Measurements from ENCODE around the gene GDF15. TPM values are rescaled to one million over a fixed set of nuclear protein-coding genes. Genes with fewer than 3 reads are reported as not detected.

GDF15 gene
- polyA plus RNA-seq, 2 of the 4 experiments (the other 2 are of a cell fraction) = 56.9 to 78.5 TPM

GRCh38 chr19:18417250-18418028 is 31.5 kb downstream of the GDF15 start:
- TF ChIP-seq MYC (IDR thresholded peaks at IDR 0.05; ENCODE audit: borderline replicate concordance, low read length) = no peak
- no peak for TF ChIP-seq SREBF2 (IDR thresholded peaks at IDR 0.05)
- peak; percentile 41; the same call in 1 of the 2 replicates for TF ChIP-seq RARB (CRISPR knock-in tag; IDR thresholded peaks at IDR 0.05)
- no peak for TF ChIP-seq ESRRA (IDR thresholded peaks at IDR 0.05; ENCODE audit: borderline replicate concordance, low read length)
- TF ChIP-seq JUN (IDR thresholded peaks at IDR 0.05) = peak; percentile 33 to 45; a peak in 2 of 5 replicates
- TF ChIP-seq HES2 (IDR thresholded peaks at IDR 0.05) = no peak
- no peak for TF ChIP-seq RFX5 (IDR thresholded peaks at IDR 0.05)
- TF ChIP-seq ATOH8 (CRISPR knock-in tag; IDR thresholded peaks at IDR 0.05; ENCODE audit: low read depth) = no peak
- no peak for TF ChIP-seq RAD21 (conservative IDR thresholded peaks at IDR 0.05 in 1 of 2, IDR thresholded peaks at IDR 0.05 in 1 of 2)
- peak; percentile 75 for TF ChIP-seq ZFP36 (IDR thresholded peaks at IDR 0.05; ENCODE audit: borderline replicate concordance, partially characterized antibody)
- TF ChIP-seq HDAC2 (IDR thresholded peaks at IDR 0.05) = peak; percentile 54; the same call in 1 of the 2 replicates
- TF ChIP-seq HOXB13 (CRISPR knock-in tag; IDR thresholded peaks at IDR 0.05; ENCODE audit: low read depth) = 0 out of 2 replicates have a peak, but pooled peaks have one; percentile 43
- no peak for TF ChIP-seq FOSB (CRISPR knock-in tag; IDR thresholded peaks at IDR 0.05)
- TF ChIP-seq TFCP2L1 (CRISPR knock-in tag; IDR thresholded peaks at IDR 0.05) = no peak
- TF ChIP-seq POLR2A (IDR thresholded peaks at IDR 0.05; ENCODE audit: low read length) = 0 out of 2 replicates have a peak, but pooled peaks have one; percentile 22
- no peak for TF ChIP-seq CBX2 (IDR thresholded peaks at IDR 0.05; ENCODE audit: borderline replicate concordance, low read depth)
- TF ChIP-seq PHF8 (IDR thresholded peaks at IDR 0.05; ENCODE audit: borderline replicate concordance, low read depth) = no peak
- no peak for TF ChIP-seq EP300 (IDR thresholded peaks at IDR 0.05)
- no peak for TF ChIP-seq ZSCAN20 (CRISPR knock-in tag; IDR thresholded peaks at IDR 0.05)
- peak; percentile 80 for TF ChIP-seq E2F6 (IDR thresholded peaks at IDR 0.05; ENCODE audit: borderline replicate concordance, low read depth)
- no peak for TF ChIP-seq FOSL2 (IDR thresholded peaks at IDR 0.05)
- TF ChIP-seq FOSL2 (CRISPR knock-in tag; IDR thresholded peaks at IDR 0.05) = no peak
- peak; percentile 68; the same call in 1 of the 2 replicates for TF ChIP-seq KDM1A (IDR thresholded peaks at IDR 0.05; ENCODE audit: low read depth)
- no peak for TF ChIP-seq KDM5A (IDR thresholded peaks at IDR 0.05)
- TF ChIP-seq FOXS1 (CRISPR knock-in tag; IDR thresholded peaks at IDR 0.05) = no peak
- ATAC-seq (peak; percentile 40 to 70), DNase-seq (ENCODE audit: low read depth in 1 of 2, low spot score in 1 of 2) (peak in 1 of 2 experiments; percentile 79), FAIRE-seq (no peak)
- WGBS (ENCODE audit: missing lambda C conversion rate) = 0% methylated on average over 5 of the region's 53 CpGs
- H3K9me3 ChIP-seq = no peaks in the 10 kb centered on the region
- H3K27ac ChIP-seq = peak overlapping the region; percentile 96 to 100
- H3K4me1 ChIP-seq = peaks cover 56% of the 10 kb centered on the region
- H3K4me3 ChIP-seq = peak overlapping the region; percentile 49
- H3K4me2 ChIP-seq = peak overlapping the region; percentile 93
- POLR2A ChIA-PET = interaction anchor here (0.7 to 4.8 kb wide), 6 partner anchors 16 to 172 kb away, joined by 3 to 28 read pairs (median 6); partner anchors contain the start of gene GDF15
- CTCF ChIA-PET = interaction anchor here (0.6 to 9.4 kb wide), 6 partner anchors 16 to 78 kb away, joined by 3 to 109 read pairs (median 8); no protein-coding TSS in a partner anchor

GRCh38 chr19:18418029-18418482 is 32.1 kb downstream of the GDF15 start:
- Histone ChIP-seq H3K4me3 (peak overlapping the region; percentile 49; the same call in 2 of the 3 replicates), H3K9me3 (no peaks in the 10 kb centered on the region), H3K4me2 (peak overlapping the region; percentile 93), H3K27ac (peak overlapping the region; percentile 96 to 100), H3K4me1 (peaks cover 56% of the 10 kb centered on the region)
- no peak for ATAC-seq
- no peak for FAIRE-seq
- ChIA-PET CTCF (interaction anchor here (0.6 to 9.4 kb wide), 8 partner anchors 8 to 172 kb away, joined by 3 to 109 read pairs (median 8); no protein-coding TSS in a partner anchor), POLR2A (interaction anchor here (1.5 to 4.8 kb wide), 4 partner anchors 27 to 136 kb away, joined by 6 to 28 read pairs (median 12); partner anchors contain the start of genes GDF15 and JUND)
- 42% methylated on average over 16 of the region's 30 CpGs for WGBS (ENCODE audit: missing lambda C conversion rate)
- no peak for DNase-seq (ENCODE audit: low read depth in 1 of 2, low spot score in 1 of 2)
- TF ChIP-seq TP53 (CRISPR knock-in tag; IDR thresholded peaks at IDR 0.05) (no peak), TFCP2L1 (CRISPR knock-in tag; IDR thresholded peaks at IDR 0.05) (no peak), EP300 (IDR thresholded peaks at IDR 0.05) (no peak), RCOR1 (IDR thresholded peaks at IDR 0.05; ENCODE audit: low read depth, low read length) (no peak), CBX2 (IDR thresholded peaks at IDR 0.05; ENCODE audit: borderline replicate concordance, low read depth) (no peak), ATOH8 (CRISPR knock-in tag; IDR thresholded peaks at IDR 0.05; ENCODE audit: low read depth) (no peak), KDM1A (IDR thresholded peaks at IDR 0.05; ENCODE audit: low read depth) (0 out of 2 replicates have a peak, but pooled peaks have one; percentile 47), BHLHE40 (IDR thresholded peaks at IDR 0.05; ENCODE audit: low read depth, low read length) (peak; percentile 26; the same call in 1 of the 2 replicates), CHD2 (IDR thresholded peaks at IDR 0.05; ENCODE audit: low read length, partially characterized antibody) (no peak), CTCF (IDR thresholded peaks at IDR 0.05) (no peak), ZFP36 (IDR thresholded peaks at IDR 0.05; ENCODE audit: borderline replicate concordance, partially characterized antibody) (no peak), RAD21 (conservative IDR thresholded peaks at IDR 0.05 in 1 of 2, IDR thresholded peaks at IDR 0.05 in 1 of 2) (no peak), NPAS2 (CRISPR knock-in tag; IDR thresholded peaks at IDR 0.05; ENCODE audit: borderline replicate concordance) (0 out of 2 replicates have a peak, but pooled peaks have one; percentile 25), POLR2A (IDR thresholded peaks at IDR 0.05; ENCODE audit: low read length) (no peak), HOXB13 (CRISPR knock-in tag; IDR thresholded peaks at IDR 0.05; ENCODE audit: low read depth) (no peak)

Data from A549 (cell line).